ENCODE results near the gene IL1F10.

DNA sequence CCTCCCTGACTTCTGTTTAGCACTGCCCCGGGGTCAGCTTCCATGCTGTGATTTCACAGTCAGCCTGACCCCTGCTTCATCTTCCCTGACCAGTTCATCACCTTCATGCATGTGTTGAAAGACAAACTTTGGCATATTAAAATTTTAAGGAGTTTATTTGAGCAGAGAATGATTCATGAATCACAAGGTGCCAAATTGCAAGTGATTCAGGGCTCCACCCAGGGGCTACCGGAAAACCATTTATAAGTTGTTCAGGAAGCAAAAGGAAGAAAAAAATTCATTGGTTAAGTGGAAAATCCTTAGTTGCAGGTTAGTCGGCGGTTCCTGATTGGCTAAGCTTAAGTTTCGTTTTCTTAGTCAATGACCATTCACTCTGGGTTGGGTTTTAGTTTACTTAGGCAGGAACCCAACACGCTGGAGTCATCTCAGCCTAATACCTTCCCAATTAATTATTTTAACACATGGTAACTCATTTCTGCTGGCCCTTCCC, 10.6 kb downstream of the IL1F10 start:
- TF ChIP-seq, protein P1, sequence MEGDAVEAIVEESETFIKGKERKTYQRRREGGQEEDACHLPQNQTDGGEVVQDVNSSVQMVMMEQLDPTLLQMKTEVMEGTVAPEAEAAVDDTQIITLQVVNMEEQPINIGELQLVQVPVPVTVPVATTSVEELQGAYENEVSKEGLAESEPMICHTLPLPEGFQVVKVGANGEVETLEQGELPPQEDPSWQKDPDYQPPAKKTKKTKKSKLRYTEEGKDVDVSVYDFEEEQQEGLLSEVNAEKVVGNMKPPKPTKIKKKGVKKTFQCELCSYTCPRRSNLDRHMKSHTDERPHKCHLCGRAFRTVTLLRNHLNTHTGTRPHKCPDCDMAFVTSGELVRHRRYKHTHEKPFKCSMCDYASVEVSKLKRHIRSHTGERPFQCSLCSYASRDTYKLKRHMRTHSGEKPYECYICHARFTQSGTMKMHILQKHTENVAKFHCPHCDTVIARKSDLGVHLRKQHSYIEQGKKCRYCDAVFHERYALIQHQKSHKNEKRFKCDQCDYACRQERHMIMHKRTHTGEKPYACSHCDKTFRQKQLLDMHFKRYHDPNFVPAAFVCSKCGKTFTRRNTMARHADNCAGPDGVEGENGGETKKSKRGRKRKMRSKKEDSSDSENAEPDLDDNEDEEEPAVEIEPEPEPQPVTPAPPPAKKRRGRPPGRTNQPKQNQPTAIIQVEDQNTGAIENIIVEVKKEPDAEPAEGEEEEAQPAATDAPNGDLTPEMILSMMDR (IDR thresholded peaks at IDR 0.05), result no peak
- TF ChIP-seq POLR2A (IDR thresholded peaks at IDR 0.05), result no peak

Data from lower leg skin (tissue), 3 donors.